VCaP (cell line): ENCODE measurements around the gene NCOA1.

Experiments used
- H3K27ac ChIP-seq: fragments of 450-650 bp; 2 replicates; pipeline ENCODE4 v1.5.1; 2017
- TF ChIP-seq, protein P1 (sequence below): fragments of 450-650 bp; conservative IDR thresholded peaks from 2 replicates; pipeline ENCODE4 v1.5.1; 2017; ENCODE audit warnings: mild to moderate bottlenecking, moderate library complexity

NCOA1 gene

GRCh38 chr2:24558781-24559472 lies 67.9 kb downstream of the NCOA1 start:
- H3K27ac ChIP-seq = peak overlapping the region; percentile 78
- TF ChIP-seq, protein P1, sequence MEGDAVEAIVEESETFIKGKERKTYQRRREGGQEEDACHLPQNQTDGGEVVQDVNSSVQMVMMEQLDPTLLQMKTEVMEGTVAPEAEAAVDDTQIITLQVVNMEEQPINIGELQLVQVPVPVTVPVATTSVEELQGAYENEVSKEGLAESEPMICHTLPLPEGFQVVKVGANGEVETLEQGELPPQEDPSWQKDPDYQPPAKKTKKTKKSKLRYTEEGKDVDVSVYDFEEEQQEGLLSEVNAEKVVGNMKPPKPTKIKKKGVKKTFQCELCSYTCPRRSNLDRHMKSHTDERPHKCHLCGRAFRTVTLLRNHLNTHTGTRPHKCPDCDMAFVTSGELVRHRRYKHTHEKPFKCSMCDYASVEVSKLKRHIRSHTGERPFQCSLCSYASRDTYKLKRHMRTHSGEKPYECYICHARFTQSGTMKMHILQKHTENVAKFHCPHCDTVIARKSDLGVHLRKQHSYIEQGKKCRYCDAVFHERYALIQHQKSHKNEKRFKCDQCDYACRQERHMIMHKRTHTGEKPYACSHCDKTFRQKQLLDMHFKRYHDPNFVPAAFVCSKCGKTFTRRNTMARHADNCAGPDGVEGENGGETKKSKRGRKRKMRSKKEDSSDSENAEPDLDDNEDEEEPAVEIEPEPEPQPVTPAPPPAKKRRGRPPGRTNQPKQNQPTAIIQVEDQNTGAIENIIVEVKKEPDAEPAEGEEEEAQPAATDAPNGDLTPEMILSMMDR = no peak

DNA sequence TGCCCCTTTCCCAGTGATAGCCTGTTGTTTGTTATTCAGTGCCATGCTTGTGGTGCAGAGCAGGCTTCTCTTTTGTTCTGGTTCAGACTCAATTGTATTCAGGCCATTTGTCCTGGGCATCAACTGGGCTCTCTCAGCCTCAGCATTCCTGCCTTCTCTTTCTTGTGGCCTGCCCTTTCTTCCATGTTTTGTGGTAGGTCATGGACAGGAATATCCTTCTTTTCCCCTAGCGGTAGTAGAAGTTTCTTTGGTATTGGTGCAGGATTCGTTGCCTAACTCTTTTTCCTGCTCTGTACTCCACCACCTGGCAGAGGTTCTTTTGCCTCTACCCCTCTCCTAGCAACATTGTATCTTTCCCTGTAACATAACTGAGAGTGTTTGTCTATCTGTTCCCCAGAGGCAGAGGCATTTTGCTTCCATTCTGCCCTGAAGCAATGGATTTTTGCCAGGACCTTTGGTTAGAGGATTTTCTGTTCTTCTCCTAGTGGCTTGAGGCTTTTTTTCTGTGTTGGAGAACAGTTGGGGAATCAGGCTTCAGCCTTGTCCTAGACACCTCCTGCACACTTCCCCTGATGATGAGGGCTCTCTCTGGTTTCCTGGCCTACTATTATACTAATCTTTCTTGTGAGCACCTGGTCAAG lies 68.5 kb downstream of the NCOA1 start:
- TF ChIP-seq, protein P1 = no peak

DNA sequence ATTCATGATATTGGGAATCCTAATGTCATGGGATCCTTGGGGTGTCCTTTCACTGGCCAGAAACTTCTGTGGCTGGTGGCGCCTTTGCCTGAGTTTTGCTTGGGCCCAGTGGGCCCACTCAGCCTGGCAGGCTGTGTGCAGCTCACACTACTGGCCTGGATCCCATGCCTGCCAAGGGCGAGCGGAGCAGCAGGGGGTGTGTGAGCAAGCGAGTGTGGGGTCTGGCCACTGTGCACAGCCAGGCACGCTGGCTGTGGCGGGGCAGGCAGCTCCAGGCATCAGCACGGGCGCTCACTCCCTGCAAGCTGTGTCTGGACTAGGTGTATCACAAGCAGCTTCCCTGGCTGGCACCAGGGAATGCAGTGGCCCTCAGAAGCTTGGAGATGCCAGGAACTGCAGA lies 74.5 kb downstream of the NCOA1 start:
- TF ChIP-seq, protein P1 = no peak
- no peak overlapping the region for H3K27ac ChIP-seq

More for the DNA sequence above, 68.5 kb downstream of the NCOA1 start:
- H3K27ac ChIP-seq = peak overlapping the region; percentile 78

DNA sequence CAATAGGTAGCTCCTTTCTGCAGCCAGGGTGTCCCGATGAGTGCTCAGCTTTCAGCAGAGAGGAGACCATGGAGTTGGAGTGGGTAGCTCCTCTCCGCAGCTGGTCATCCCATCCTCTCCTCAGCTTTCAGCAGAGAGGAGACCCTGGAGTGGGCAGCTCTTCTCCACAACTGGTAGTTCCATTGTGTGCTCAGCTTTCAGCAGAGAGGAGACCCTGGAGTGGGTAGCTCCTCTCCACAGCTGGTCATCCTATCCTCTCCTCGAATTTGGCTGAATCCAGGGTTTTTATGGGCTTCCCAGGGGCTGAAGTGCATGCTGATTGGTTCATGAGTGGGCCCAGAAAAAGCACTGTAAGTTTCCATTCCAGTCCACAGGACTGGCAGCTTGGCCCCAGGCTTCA lies 75.2 kb downstream of the NCOA1 start:
- peak overlapping the region; percentile 86; the same call in 1 of the 2 replicates for H3K27ac ChIP-seq
- TF ChIP-seq, protein P1 = no peak

DNA sequence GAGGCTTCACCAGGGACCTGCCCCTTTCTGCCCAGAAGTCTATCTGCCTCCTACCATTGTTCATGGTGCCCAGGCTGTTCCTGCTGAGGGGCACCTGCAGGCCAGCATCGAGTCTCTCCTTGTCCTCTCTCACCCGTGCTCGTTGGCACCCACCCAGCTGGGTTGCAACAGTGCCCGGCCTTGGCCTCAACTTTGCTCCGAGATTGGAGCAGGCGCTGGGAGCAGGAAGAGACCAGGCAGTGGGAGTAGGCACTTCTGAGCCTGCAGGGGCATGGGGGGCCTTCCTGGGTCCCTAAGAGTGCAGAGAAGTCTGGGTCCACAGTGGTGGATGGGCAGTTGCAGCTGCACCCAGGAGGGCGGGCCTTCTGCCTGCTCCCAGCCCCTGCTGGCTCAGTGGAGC lies 75.6 kb downstream of the NCOA1 start:
- TF ChIP-seq, protein P1 = no peak
- H3K27ac ChIP-seq = peak overlapping the region; percentile 86; the same call in 1 of the 2 replicates

- TF ChIP-seq, protein P1 = no peak
- H3K27ac ChIP-seq = peak overlapping the region; percentile 86
Observed at GRCh38 chr2:24568551-24568950, 77.5 kb downstream of the NCOA1 start.

- peak overlapping the region; percentile 86 for H3K27ac ChIP-seq
Observed at GRCh38 chr2:24569565-24569964, 78.5 kb downstream of the NCOA1 start.

- TF ChIP-seq, protein P1 = no peak
- peak overlapping the region; percentile 86 for H3K27ac ChIP-seq
Observed at GRCh38 chr2:24570225-24570624, 79.2 kb downstream of the NCOA1 start.
